ENCODE results near the gene RAB1A. TPM values are rescaled to one million over a fixed set of nuclear protein-coding genes. Genes with fewer than 3 reads are reported as not detected.

Gene RAB1A
- total and polyA plus RNA-seq, 2 of the 13 experiments (the other 11 are each of a cell fraction or from before 2014, with no cell fraction given), result 206 to 226 TPM

- TF ChIP-seq ZNF772 (CRISPR knock-in tag; IDR thresholded peaks at IDR 0.05) (no peak), IRX3 (CRISPR knock-in tag; IDR thresholded peaks at IDR 0.05; ENCODE audit: borderline replicate concordance, low read depth) (no peak), RBM39 (IDR thresholded peaks at IDR 0.05; ENCODE audit: low read depth, low read length, poor library complexity, severe bottlenecking) (no peak), CENPX (CRISPR knock-in tag; IDR thresholded peaks at IDR 0.05) (no peak), STAT5B (CRISPR knock-in tag; IDR thresholded peaks at IDR 0.05) (no peak), ZNF343 (CRISPR knock-in tag; IDR thresholded peaks at IDR 0.05) (no peak), ZIK1 (CRISPR knock-in tag; IDR thresholded peaks at IDR 0.05; ENCODE audit: borderline replicate concordance, low read depth) (0 out of 2 replicates have a peak, but pooled peaks have one; percentile 27), ZFP41 (CRISPR knock-in tag; IDR thresholded peaks at IDR 0.05; ENCODE audit: borderline replicate concordance) (no peak), ZNF232 (CRISPR knock-in tag; IDR thresholded peaks at IDR 0.05; ENCODE audit: borderline replicate concordance) (no peak), MXD3 (CRISPR knock-in tag; IDR thresholded peaks at IDR 0.05) (no peak), ZNF580 (CRISPR knock-in tag; IDR thresholded peaks at IDR 0.05; ENCODE audit: borderline replicate concordance, low read depth) (no peak), MTA3 (CRISPR knock-in tag; IDR thresholded peaks at IDR 0.05) (no peak), TRAFD1 (CRISPR knock-in tag; IDR thresholded peaks at IDR 0.05; ENCODE audit: borderline replicate concordance) (no peak), TEAD2 (CRISPR knock-in tag; IDR thresholded peaks at IDR 0.05) (no peak), RFX5 (IDR thresholded peaks at IDR 0.05; ENCODE audit: low read depth, low read length) (no peak), ZNF33A (CRISPR knock-in tag; IDR thresholded peaks at IDR 0.05; ENCODE audit: borderline replicate concordance) (no peak), ZNF367 (CRISPR knock-in tag; IDR thresholded peaks at IDR 0.05; ENCODE audit: borderline replicate concordance) (no peak)
These were observed 54.1 kb downstream of the RAB1A start (continued) for GRCh38 chr2:65075605-65076344.
